ENCODE data around the gene NME7.
"Not testable (repeated sequence)": the region's sequence is repeated elsewhere in the genome, so short reads cannot be mapped to it uniquely, and the experiment has no call there.

Gene NME7

DNA sequence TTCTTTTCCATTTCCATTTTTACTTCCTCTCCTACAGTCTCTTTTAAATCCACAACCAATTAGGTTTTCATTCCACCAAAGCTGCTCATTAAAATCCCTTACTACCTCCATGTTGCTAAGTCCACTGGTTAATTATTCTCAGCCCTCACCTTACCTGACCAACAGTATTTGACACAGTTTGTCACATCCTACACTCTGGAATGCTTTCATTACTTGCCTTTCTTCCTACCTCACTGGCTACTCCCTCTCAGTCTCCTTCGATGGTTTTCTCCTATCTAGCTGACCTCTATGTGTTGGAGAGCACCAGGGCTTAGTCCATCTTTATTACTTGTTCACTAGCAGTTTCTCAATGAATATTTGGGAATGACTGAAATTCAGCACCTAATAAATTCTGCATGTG is 78.6 kb downstream of the NME7 start:
- TF ChIP-seq, protein P1, sequence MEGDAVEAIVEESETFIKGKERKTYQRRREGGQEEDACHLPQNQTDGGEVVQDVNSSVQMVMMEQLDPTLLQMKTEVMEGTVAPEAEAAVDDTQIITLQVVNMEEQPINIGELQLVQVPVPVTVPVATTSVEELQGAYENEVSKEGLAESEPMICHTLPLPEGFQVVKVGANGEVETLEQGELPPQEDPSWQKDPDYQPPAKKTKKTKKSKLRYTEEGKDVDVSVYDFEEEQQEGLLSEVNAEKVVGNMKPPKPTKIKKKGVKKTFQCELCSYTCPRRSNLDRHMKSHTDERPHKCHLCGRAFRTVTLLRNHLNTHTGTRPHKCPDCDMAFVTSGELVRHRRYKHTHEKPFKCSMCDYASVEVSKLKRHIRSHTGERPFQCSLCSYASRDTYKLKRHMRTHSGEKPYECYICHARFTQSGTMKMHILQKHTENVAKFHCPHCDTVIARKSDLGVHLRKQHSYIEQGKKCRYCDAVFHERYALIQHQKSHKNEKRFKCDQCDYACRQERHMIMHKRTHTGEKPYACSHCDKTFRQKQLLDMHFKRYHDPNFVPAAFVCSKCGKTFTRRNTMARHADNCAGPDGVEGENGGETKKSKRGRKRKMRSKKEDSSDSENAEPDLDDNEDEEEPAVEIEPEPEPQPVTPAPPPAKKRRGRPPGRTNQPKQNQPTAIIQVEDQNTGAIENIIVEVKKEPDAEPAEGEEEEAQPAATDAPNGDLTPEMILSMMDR (IDR thresholded peaks at IDR 0.05; ENCODE audit: unreplicated experiment in 3 of 3) = no peak
- Mint-ChIP-seq H3K9me3 (peaks cover 11% of the 10 kb centered on the region), H3K36me3 (ENCODE audit: low read depth) (peaks cover 32% of the 10 kb centered on the region), H3K4me1 (no peaks in the 10 kb centered on the region), H3K4me3 (no peak overlapping the region), H3K27me3 (ENCODE audit: low read depth) (no peaks in the 10 kb centered on the region), H3K27ac (no peak overlapping the region)

DNA sequence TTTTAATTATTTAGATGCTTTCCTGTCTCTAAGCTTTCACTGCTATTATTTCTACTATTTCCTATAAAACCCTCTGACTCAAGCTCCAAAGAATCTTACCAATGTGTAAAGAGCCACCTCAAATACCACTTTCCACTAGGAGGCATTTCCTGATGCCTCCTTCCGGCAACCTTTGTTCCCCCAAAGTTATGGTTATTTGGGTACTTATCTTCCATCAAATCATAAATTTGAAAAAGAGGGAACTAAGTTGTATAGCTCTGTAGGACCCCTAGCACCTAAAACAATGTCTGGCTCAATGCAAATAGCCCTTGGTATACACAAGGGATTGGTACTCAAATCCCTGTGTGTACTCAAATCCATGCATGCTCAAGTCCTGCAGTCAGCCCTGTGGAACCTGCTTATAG is 79.6 kb downstream of the NME7 start:
- TF ChIP-seq, protein P1 (IDR thresholded peaks at IDR 0.05; ENCODE audit: unreplicated experiment in 3 of 3) = no peak
- Mint-ChIP-seq H3K27ac (no peak overlapping the region), H3K4me3 (no peak overlapping the region), H3K4me1 (no peaks in the 10 kb centered on the region), H3K36me3 (ENCODE audit: low read depth) (peaks cover 42% of the 10 kb centered on the region), H3K27me3 (ENCODE audit: low read depth) (no peaks in the 10 kb centered on the region), H3K9me3 (peaks cover 21% of the 10 kb centered on the region)

DNA sequence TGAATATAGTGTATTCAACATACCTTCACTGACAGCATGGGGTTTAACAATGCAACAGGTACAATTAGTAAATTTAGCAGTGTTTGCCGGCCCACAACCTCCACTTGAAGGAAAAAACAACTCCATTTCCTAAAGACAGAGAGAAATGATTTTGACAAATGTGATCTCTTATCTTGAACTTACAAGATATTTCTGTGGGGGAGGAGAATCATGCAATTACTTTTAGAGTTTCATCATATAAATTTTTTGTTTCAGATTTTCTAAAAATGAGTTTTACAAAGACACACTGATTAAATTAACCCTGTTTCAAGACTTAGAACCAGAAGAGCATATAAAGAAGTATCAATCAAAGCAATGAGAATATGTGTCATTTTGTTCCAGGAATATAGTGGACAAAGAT is 80.3 kb downstream of the NME7 start:
- Mint-ChIP-seq H3K27me3 (ENCODE audit: low read depth) (no peaks in the 10 kb centered on the region), H3K9me3 (peaks cover 28% of the 10 kb centered on the region), H3K4me1 (no peaks in the 10 kb centered on the region), H3K27ac (no peak overlapping the region), H3K36me3 (ENCODE audit: low read depth) (peaks cover 45% of the 10 kb centered on the region), H3K4me3 (no peak overlapping the region)
- TF ChIP-seq, protein P1 (IDR thresholded peaks at IDR 0.05; ENCODE audit: unreplicated experiment in 3 of 3) = no peak

GRCh38 chr1:169281562-169281961 is 86.0 kb downstream of the NME7 start:
- Mint-ChIP-seq H3K9me3 (peaks cover 69% of the 10 kb centered on the region), H3K36me3 (ENCODE audit: low read depth) (peaks cover 71% of the 10 kb centered on the region)
- not testable (repeated sequence) for H3K4me3 Mint-ChIP-seq; H3K27me3 Mint-ChIP-seq (ENCODE audit: low read depth); H3K27ac Mint-ChIP-seq; H3K4me1 Mint-ChIP-seq

DNA sequence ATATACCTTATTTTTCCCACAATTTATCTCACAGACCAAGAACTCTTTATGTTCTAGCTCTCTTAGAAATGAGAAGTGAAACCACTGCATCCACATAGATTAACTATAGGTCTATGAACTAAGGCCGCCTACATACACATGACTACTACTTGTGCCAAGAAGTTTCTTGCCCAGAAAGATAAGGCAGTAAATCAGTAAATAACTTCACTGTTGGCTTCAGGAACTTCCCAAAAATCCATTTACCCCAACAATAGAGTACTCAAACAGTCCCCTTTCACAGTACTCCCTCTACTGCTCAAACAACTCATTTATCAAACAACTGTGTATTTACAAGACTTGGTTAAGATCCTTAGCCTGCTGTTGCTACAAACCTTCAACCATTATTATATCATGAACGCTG is 96.5 kb downstream of the NME7 start:
- Mint-ChIP-seq H3K27me3 (ENCODE audit: low read depth) (no peaks in the 10 kb centered on the region), H3K9me3 (peaks cover 10% of the 10 kb centered on the region), H3K27ac (peak overlapping the region in 2 of 3 experiments; percentile 7 to 49), H3K36me3 (ENCODE audit: low read depth) (peaks cover 23% of the 10 kb centered on the region), H3K4me1 (peaks cover 6% of the 10 kb centered on the region), H3K4me3 (no peak overlapping the region)
- TF ChIP-seq, protein P1 (IDR thresholded peaks at IDR 0.05; ENCODE audit: unreplicated experiment in 3 of 3) = peak in 1 of 3 experiments; percentile 16

DNA sequence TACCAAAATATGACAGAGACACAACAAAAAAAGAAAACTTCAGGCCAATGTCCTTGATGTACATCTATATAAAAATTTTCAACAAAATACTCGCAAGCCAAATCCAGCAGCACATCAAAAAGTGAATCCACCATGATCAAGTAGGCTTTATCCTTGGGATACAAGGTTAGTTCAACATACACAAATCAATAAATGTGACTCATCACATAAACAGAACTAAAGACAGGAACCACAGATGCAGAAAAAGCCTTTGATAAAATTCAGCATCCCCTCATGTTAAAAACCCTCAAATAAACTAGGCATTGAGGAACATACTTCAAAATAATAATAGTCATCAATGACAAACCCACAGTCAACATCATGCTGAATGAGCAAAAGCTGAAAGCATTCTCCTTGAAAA is 101.5 kb downstream of the NME7 start:
- no peak overlapping the region for H3K4me3 Mint-ChIP-seq
- TF ChIP-seq, protein P1 (IDR thresholded peaks at IDR 0.05; ENCODE audit: unreplicated experiment in 3 of 3) = no peak

More for the DNA sequence above, 101.5 kb downstream of the NME7 start:
- Mint-ChIP-seq H3K36me3 (ENCODE audit: low read depth) (peaks cover 67% of the 10 kb centered on the region), H3K27me3 (ENCODE audit: low read depth) (no peaks in the 10 kb centered on the region), H3K27ac (no peak overlapping the region), H3K4me1 (peaks cover 2% of the 10 kb centered on the region), H3K9me3 (peaks cover 44% of the 10 kb centered on the region)
